H1 (cell line): Measurements from ENCODE around the gene NFAM1. TPM values are rescaled to one million over a fixed set of nuclear protein-coding genes. Genes with fewer than 3 reads are reported as not detected.

ENCODE experiments used
- CTCF ChIA-PET: fragments of 300-600 bp; sonication (Branson Sonifier 250); formaldehyde crosslinking; loops from one replicate; lab custom pipeline; 2021; ENCODE audit not compliant: partially characterized antibody; lab: Charles Lee
- POLR2A ChIA-PET: fragments of 300-600 bp; sonication (Branson Sonifier 250); formaldehyde crosslinking; loops from one replicate; lab custom pipeline; 2021; ENCODE audit warnings: inconsistent platforms; ENCODE audit not compliant: partially characterized antibody; lab: Charles Lee
- DNase-seq, 2 experiments: peaks; one replicate each; pipeline versions ENCODE4 v3.0.0 to v3.0.0-alpha.2; 2010 to 2022; ENCODE audit warnings: low spot score in 2 of 2, low read depth in 1 of 2, mixed read lengths in 1 of 2
- FAIRE-seq: peaks from 2 replicates; lab custom pipeline; 2011; peaks lifted over from hg19 to GRCh38; lab: Jason Lieb, UNC
- H2AFZ ChIP-seq: 2 replicates; pipeline ENCODE4 v1.8.1; 2012; ENCODE audit warnings: low read length, inconsistent platforms
- H2AK5ac ChIP-seq: 2 replicates; pipeline ENCODE4 v1.6.1; 2013; ENCODE audit warnings: low read depth, low read length
- H2BK120ac ChIP-seq: replicated peaks from 2 replicates; pipeline ENCODE3; 2013; ENCODE audit warnings: low read depth, low read length, inconsistent platforms
- H2BK12ac ChIP-seq: 2 replicates; pipeline ENCODE4 v1.6.1; 2013; ENCODE audit warnings: low read depth, low read length
- H2BK15ac ChIP-seq: 2 replicates; pipeline ENCODE4 v1.6.1; 2013; ENCODE audit warnings: low read length
- H2BK20ac ChIP-seq: 2 replicates; pipeline ENCODE4 v1.6.1; 2013; ENCODE audit warnings: low read length
- H2BK5ac ChIP-seq: 2 replicates; pipeline ENCODE4 v1.6.1; 2013; ENCODE audit warnings: low read depth, low read length
- H3K14ac ChIP-seq: 2 replicates; pipeline ENCODE4 v1.6.1; 2013; ENCODE audit warnings: inconsistent platforms; ENCODE audit not compliant: insufficient read length
- H3K18ac ChIP-seq: 2 replicates; pipeline ENCODE4 v1.6.1; 2013; ENCODE audit warnings: low read length; ENCODE audit errors: extremely low read depth
- H3K23ac ChIP-seq: 2 replicates; pipeline ENCODE4 v1.6.1; 2013; ENCODE audit warnings: inconsistent platforms; ENCODE audit not compliant: insufficient read length
- H3K23me2 ChIP-seq: 2 replicates; pipeline ENCODE4 v1.6.1; 2013; ENCODE audit warnings: low read depth, low read length
- H3K27ac ChIP-seq: 2 replicates; pipeline ENCODE4 v1.6.1; 2011; ENCODE audit warnings: low read depth, low read length, inconsistent platforms
- H3K27me3 ChIP-seq, 4 experiments: replicated peaks in 1 of 4; 1 replicate in 1 of 4; 2 replicates in 3 of 4; pipeline versions ENCODE4 v1.6.1 to v1.8.1; 2011 to 2013; ENCODE audit warnings: low read length in 3 of 4, mild to moderate bottlenecking in 3 of 4, inconsistent platforms in 2 of 4, mixed read lengths in 2 of 4, moderate library complexity in 1 of 4; ENCODE audit not compliant: control insufficient read depth in 3 of 4, insufficient read depth in 3 of 4; ENCODE audit errors: extremely low read depth in 1 of 4
- H3K36me3 ChIP-seq, 4 experiments: 2 replicates each; pipeline versions ENCODE4 v1.6.1 to v1.8.1; 2011 to 2013; ENCODE audit warnings: mild to moderate bottlenecking in 4 of 4, low read length in 3 of 4, moderate library complexity in 2 of 4, control low read depth in 1 of 4, inconsistent platforms in 1 of 4; ENCODE audit not compliant: insufficient read depth in 4 of 4, control insufficient read depth in 2 of 4
- H3K4ac ChIP-seq: replicated peaks from 2 replicates; pipeline ENCODE3; 2013; ENCODE audit warnings: low read length, low read depth, mixed read lengths, inconsistent platforms; ENCODE audit not compliant: insufficient read length
- H3K4me1 ChIP-seq, 4 experiments: replicated peaks in 1 of 4; 1 replicate in 1 of 4; 2 replicates in 3 of 4; pipeline versions ENCODE4 v1.6.1 to v1.8.1; 2011 to 2013; ENCODE audit warnings: low read length in 3 of 4, inconsistent platforms in 2 of 4, mixed read lengths in 1 of 4; ENCODE audit not compliant: insufficient read depth in 4 of 4, control insufficient read depth in 3 of 4
- H3K4me2 ChIP-seq, 2 experiments: 2 replicates each; pipeline versions ENCODE4 v1.6.1 to v1.8.1; 2011 to 2013; ENCODE audit warnings: low read depth in 2 of 2, low read length in 2 of 2, control low read depth in 1 of 2, inconsistent platforms in 1 of 2, mild to moderate bottlenecking in 1 of 2; ENCODE audit not compliant: insufficient read depth in 1 of 2
- H3K4me3 ChIP-seq, 4 experiments: fragments of 200-600, 300-600 bp in 1 of 4; sonication (generic), shearing (Covaris generic), sonication (Bioruptor Twin) in 1 of 4; 2 replicates each; pipeline versions ENCODE4 v1.5.1 to v1.8.1; 2011 to 2016; ENCODE audit warnings: low read length in 4 of 4, low read depth in 3 of 4, control low read depth in 2 of 4, inconsistent platforms in 2 of 4, mild to moderate bottlenecking in 2 of 4, mixed read lengths in 1 of 4, moderate library complexity in 1 of 4; ENCODE audit not compliant: insufficient read depth in 2 of 4; ENCODE audit errors: extremely low read depth in 1 of 4
- H3K56ac ChIP-seq: replicated peaks from 2 replicates; pipeline ENCODE3; 2013; ENCODE audit warnings: low read depth, mild to moderate bottlenecking, mixed read lengths, low read length, inconsistent platforms; ENCODE audit not compliant: insufficient read length
- H3K79me1 ChIP-seq: 2 replicates; pipeline ENCODE4 v1.6.1; 2013; ENCODE audit warnings: low read depth, low read length, control low read depth
- H3K79me2 ChIP-seq, 2 experiments: 2 replicates each; pipeline versions ENCODE4 v1.6.1 to v1.8.1; 2012 to 2013; ENCODE audit warnings: low read length in 2 of 2, mild to moderate bottlenecking in 2 of 2, inconsistent platforms in 1 of 2; ENCODE audit not compliant: insufficient read depth in 2 of 2, control insufficient read depth in 1 of 2
- H3K9ac ChIP-seq, 4 experiments: replicated peaks in 1 of 4; 1 replicate in 1 of 4; 2 replicates in 3 of 4; pipeline versions ENCODE4 v1.6.1 to v1.8.1; 2011 to 2013; ENCODE audit warnings: low read depth in 3 of 4, low read length in 3 of 4, control low read depth in 2 of 4, mild to moderate bottlenecking in 2 of 4, moderate library complexity in 2 of 4, inconsistent platforms in 1 of 4; ENCODE audit errors: extremely low read depth in 1 of 4
- H3K9me3 ChIP-seq, 2 experiments: 2 replicates each; pipeline versions ENCODE4 v1.6.1 to v1.8.1; 2012 to 2013; ENCODE audit warnings: mild to moderate bottlenecking in 2 of 2, moderate library complexity in 2 of 2, control low read depth in 1 of 2, inconsistent platforms in 1 of 2, low read depth in 1 of 2, low read length in 1 of 2, mixed read lengths in 1 of 2; ENCODE audit not compliant: insufficient read depth in 2 of 2
- H4K20me1 ChIP-seq, 2 experiments: replicated peaks in 1 of 2; 2 replicates each; pipeline versions ENCODE3 to v1.8.1; 2011 to 2013; ENCODE audit warnings: inconsistent platforms in 2 of 2, low read length in 2 of 2, mild to moderate bottlenecking in 1 of 2; ENCODE audit not compliant: insufficient read depth in 2 of 2, control insufficient read depth in 1 of 2
- H4K5ac ChIP-seq: 2 replicates; pipeline ENCODE4 v1.6.1; 2013; ENCODE audit warnings: low read length, low read depth, mixed read lengths, inconsistent platforms; ENCODE audit not compliant: insufficient read length
- H4K8ac ChIP-seq: 2 replicates; pipeline ENCODE4 v1.8.0; 2013; ENCODE audit warnings: mild to moderate bottlenecking, moderate library complexity, low read length, inconsistent platforms; ENCODE audit not compliant: insufficient read depth; ENCODE audit errors: extremely low read depth
- H4K91ac ChIP-seq: replicated peaks from 2 replicates; pipeline ENCODE3; 2013; ENCODE audit warnings: low read length, mixed read lengths, inconsistent platforms; ENCODE audit not compliant: insufficient read length
- GABPA ChIP-seq: IDR thresholded peaks from 2 replicates; pipeline ENCODE4 v1.6.1; 2011; ENCODE audit warnings: mild to moderate bottlenecking, low read length, moderate library complexity, borderline replicate concordance; ENCODE audit not compliant: insufficient read depth
- NRF1 ChIP-seq: IDR thresholded peaks from 2 replicates; pipeline ENCODE4 v1.6.1; 2011; ENCODE audit warnings: mild to moderate bottlenecking, low read depth, low read length, improper control_type of control experiment
- RBBP5 ChIP-seq: IDR thresholded peaks from 2 replicates; pipeline ENCODE4 v1.7.1; 2012; ENCODE audit warnings: low read depth, mild to moderate bottlenecking, inconsistent platforms, low read length, moderate library complexity, borderline replicate concordance
- RNF2 ChIP-seq: fragments of 200-900, 300-1000 bp; sonication (generic); IDR thresholded peaks from 2 replicates; pipeline ENCODE4 v1.7.1; 2016; ENCODE audit warnings: borderline replicate concordance, low read depth, mild to moderate bottlenecking, antibody characterized with exemption, low read length; ENCODE audit not compliant: poor library complexity, severe bottlenecking; ENCODE audit errors: missing control alignments
- TCF12 ChIP-seq: IDR thresholded peaks from 2 replicates; pipeline ENCODE4 v1.6.1; 2011; ENCODE audit warnings: low read depth, mild to moderate bottlenecking, low read length
- WGBS, 2 experiments: shearing (Covaris generic) in 1 of 2; methylation state at CpG; one replicate each; pipeline versions ENCODE4 v1.1.6 to v1.1.7; 2013 to 2015; ENCODE audit warnings: low lambda C conversion rate in 2 of 2, mixed read lengths in 2 of 2, inconsistent platforms in 1 of 2, low coverage in 1 of 2, missing lambda C conversion rate in 1 of 2; ENCODE audit not compliant: insufficient replicate concordance in 2 of 2, insufficient coverage in 1 of 2, insufficient read length in 1 of 2; ENCODE audit errors: extremely low coverage in 1 of 2, missing lambda C conversion rate in 1 of 2; 5-methylcytosine and 5-hydroxymethylcytosine counted together
- polyA plus RNA-seq, 7 experiments: library from polyadenylated mRNA; depleted of rRNA in 3 of 7; stranded (reverse) in 5 of 7; unstranded in 2 of 7; fragments of >200 nt in 5 of 7; fragments of 200-250 nt in 2 of 7; gene quantifications; 1 replicate in 5 of 7; 2 replicates in 1 of 7; 4 replicates in 1 of 7; pipeline versions ENCODE4 v1.2.1 to v1.2.3, GENCODE V29; 2011 to 2013; ENCODE audit warnings: missing spikeins in 2 of 7, mixed read lengths in 2 of 7
- total RNA-seq: library from RNA; stranded (reverse); fragmentation: NEBNext Ultra II Directional; extraction: Animal tissue kit (Norgen Biotek cat#: 25700); gene quantifications from 2 replicates; pipeline ENCODE4 v1.2.1, GENCODE V29; 2021

The NFAM1 gene
- total and polyA plus RNA-seq, 2 of the 8 experiments (the other 6 are each of a cell fraction or from before 2014, with no cell fraction given), result 0.62 to 0.73 TPM

DNA sequence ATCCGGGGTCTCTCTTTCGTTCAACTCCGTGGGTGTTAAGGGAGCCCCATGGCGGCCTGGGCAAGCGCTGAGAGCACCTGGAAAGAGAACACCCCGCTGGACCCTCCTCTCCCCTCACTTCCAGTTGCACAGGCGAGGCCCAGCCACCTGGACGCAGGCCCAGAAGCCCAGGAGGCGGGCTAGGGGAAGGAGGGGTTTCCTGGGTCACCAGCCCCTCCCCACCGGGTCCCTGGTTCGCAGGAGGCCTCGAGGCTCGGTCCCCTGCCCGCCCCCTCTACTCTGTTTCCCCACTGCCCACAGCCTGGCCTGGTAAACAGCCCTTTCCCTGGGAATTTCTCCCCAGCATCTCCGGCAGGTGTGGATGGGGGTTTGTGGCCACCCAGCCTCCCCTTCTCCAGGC lies 8.5 kb upstream of the NFAM1 start:
- peaks cover 0 to 2% (median 0%) of the 10 kb centered on the region in 4 experiments; a peak in 3 of 7 replicates for H3K27me3 ChIP-seq
- no peak overlapping the region for H3K27ac ChIP-seq
- H4K91ac ChIP-seq, result peak overlapping the region; percentile 44
- no peak overlapping the region for H4K5ac ChIP-seq
- no peak for FAIRE-seq
- H2BK5ac ChIP-seq, result peak overlapping the region; percentile 63; the same call in 1 of the 2 replicates
- peaks cover 9% of the 10 kb centered on the region; the same call in 1 of the 2 replicates for H3K23me2 ChIP-seq
- H4K20me1 ChIP-seq, result no peaks in the 10 kb centered on the region
- 0 out of 2 replicates have a peak overlapping the region, but pooled peaks have one; percentile 18 for H2BK12ac ChIP-seq
- no peak for DNase-seq
- POLR2A ChIA-PET, result no interaction called here
- no peak overlapping the region for H3K18ac ChIP-seq
- no peaks in the 10 kb centered on the region for H3K79me2 ChIP-seq
- peak overlapping the region; percentile 18; the same call in 1 of the 2 replicates for H4K8ac ChIP-seq
- H3K23ac ChIP-seq, result no peak overlapping the region
- no peak overlapping the region for H2BK20ac ChIP-seq
- no peak overlapping the region for H3K14ac ChIP-seq
- H3K4me1 ChIP-seq, result peaks cover 9 to 40% (median 19%) of the 10 kb centered on the region in 4 experiments
- no peak overlapping the region for H2AK5ac ChIP-seq
- CTCF ChIA-PET, result interaction anchor here (1.2 to 4.6 kb wide), 3 partner anchors 34 to 128 kb away, joined by 3 to 41 read pairs (median 3); no protein-coding TSS in a partner anchor
- H2BK15ac ChIP-seq, result no peak overlapping the region
- H3K36me3 ChIP-seq, result no peaks in the 10 kb centered on the region
- H2BK120ac ChIP-seq, result no peak overlapping the region
- H2AFZ ChIP-seq, result no peak overlapping the region
- no peak overlapping the region for H3K4ac ChIP-seq
- no peaks in the 10 kb centered on the region for H3K9me3 ChIP-seq
- H3K79me1 ChIP-seq, result no peaks in the 10 kb centered on the region; the same call in 1 of the 2 replicates
- H3K4me3 ChIP-seq, result no peak overlapping the region
- no peak overlapping the region for H3K4me2 ChIP-seq
- H3K9ac ChIP-seq, result no peak overlapping the region
- H3K56ac ChIP-seq, result no peak overlapping the region
- TF ChIP-seq GABPA (no peak), NRF1 (no peak), RNF2 (no peak), TCF12 (no peak), RBBP5 (no peak)
- 63% methylated on average over 7 of the region's 15 CpGs; no CpG with 5 or more reads in 1 of the 2 experiments for WGBS, 2 experiments
